ENCODE data around the gene RCL1.

Gene RCL1

GRCh38 chr9:4788703-4789102 lies 4.0 kb upstream of the RCL1 start:
- TF ChIP-seq CTCF (conservative IDR thresholded peaks at IDR 0.05), result no peak
- no peak overlapping the region for H3K27ac ChIP-seq

- TF ChIP-seq CTCF (conservative IDR thresholded peaks at IDR 0.05), result no peak
- H3K27ac ChIP-seq, result peak overlapping the region; percentile 80
Measured at GRCh38 chr9:4792054-4792571, 631 bp upstream of the RCL1 start.

DNA sequence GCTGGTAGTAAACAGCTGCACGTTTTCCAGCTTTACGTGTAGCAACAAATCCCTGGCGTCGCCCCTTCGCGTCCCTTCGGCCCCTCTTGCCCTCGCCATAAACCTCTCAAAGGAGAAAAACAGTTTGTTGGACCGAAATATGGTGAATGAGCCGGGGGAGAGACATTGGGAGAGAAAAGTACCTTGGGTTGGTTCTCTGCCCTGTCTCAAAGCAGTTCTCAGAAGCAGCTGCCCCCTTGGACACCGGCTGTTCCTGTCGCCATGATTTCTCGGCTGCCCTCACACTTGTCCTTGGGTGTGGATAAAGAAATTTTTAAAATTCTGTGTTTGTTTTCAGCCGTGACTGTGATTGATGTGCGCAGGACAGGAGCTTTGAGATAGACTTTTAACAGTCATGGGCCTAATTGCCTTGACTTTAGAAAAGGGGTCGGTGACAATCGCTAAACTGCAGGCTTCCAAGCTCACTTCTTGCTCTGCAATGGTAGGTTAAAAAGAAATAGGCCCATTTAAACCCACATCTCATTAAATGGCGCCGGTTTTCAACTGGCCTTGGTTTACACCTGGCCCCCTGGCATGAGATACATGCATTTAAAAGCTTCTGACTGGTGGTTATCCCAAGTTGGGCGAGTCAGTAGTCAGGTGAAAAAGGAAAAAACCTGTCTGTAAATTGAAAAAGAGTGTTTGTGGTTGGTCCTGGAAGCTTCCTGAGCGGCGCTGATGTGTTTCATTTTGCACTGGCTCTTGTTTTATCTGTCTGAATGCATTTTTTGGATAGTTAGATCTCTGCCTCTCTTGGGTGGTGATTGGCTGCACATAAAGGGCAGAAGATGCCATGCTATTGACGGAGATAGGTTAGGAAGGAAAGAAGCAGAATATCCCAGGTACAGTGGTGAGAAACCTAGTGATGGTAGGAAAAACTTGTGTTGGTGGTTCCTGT lies 983 bp downstream of the RCL1 start:
- peak overlapping the region; percentile 80 for H3K27ac ChIP-seq
- TF ChIP-seq CTCF (conservative IDR thresholded peaks at IDR 0.05), result no peak

GRCh38 chr9:4794691-4795090 lies 1.9 kb downstream of the RCL1 start:
- TF ChIP-seq CTCF (conservative IDR thresholded peaks at IDR 0.05), result no peak

DNA sequence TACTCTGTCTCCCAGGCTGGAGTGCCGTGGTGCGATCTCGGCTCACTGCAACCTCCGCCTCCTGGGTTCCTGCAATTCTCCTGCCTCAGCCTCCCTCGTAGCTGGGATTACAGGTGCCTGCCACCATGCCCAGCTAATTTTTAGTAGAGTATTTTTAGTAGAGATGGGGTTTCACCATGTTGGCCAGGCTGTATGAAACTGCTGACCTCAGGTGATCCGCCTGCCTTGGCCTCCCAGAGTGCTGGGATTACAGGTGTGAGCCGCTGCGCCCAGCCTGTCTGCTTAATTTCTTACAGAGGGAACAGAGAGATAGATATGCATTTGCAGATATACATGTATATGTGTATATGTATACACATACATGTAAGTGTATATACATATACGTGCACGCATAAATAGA lies 2.4 kb downstream of the RCL1 start:
- peak overlapping the region; percentile 80 for H3K27ac ChIP-seq

More at GRCh38 chr9:4794691-4795090, 1.9 kb downstream of the RCL1 start:
- peak overlapping the region; percentile 80 for H3K27ac ChIP-seq

- no peak overlapping the region for H3K27ac ChIP-seq
- TF ChIP-seq CTCF (conservative IDR thresholded peaks at IDR 0.05), result no peak
Measured at GRCh38 chr9:4796530-4796929, 3.8 kb downstream of the RCL1 start.

GRCh38 chr9:4796988-4797853 lies 4.5 kb downstream of the RCL1 start:
- TF ChIP-seq CTCF (conservative IDR thresholded peaks at IDR 0.05), result peak; percentile 85
- H3K27ac ChIP-seq, result no peak overlapping the region

Data from VCaP (cell line).